ENCODE measurements around the gene ARHGAP1. TPM values are rescaled to one million over a fixed set of nuclear protein-coding genes. Genes with fewer than 3 reads are reported as not detected.

The ARHGAP1 gene
- total RNA-seq, 2 experiments from 2014 or later = 16.3 to 42.6 TPM

DNA sequence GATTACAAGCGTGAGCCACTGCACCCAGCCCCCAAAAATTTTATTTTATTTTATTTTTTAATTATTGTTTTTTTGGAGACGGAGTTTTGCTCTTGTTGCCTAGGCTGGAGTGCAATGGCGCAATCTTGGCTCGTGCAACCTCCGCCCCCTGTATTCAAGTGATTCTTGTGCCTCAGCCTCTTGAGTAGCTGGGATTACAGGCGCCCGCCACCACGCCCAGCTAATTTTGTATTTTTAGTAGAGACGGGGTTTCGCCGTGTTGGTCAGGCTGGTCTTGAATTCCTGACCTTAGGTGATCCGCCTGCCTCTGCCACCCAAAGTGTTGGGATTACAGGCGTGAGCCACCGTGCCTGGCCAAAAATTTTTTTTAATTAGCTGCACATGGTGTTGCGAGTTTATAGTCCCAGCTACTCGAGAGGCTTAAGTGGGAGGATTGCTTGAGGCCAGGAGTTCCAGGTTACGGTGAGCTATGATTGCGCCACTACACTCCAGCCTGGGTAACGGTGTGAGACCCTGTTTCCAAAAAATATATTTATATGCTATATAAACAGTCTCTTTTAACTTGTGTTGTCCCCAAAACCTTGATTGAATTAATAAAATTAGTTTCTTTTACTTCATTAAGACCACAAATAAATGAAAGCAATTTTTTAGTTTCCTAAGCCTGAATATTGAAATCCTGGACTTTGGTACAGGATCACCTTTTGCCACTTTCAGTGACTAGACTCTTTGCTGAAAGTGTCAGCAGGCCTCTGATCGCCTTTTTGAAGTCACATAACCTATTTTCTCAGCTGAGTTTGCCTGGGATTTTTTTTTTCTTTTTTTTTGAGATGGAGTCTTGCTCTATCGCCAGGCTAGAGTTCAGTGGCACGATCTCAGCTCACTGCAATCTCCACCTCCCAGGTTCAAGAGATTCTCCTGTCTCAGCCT, 66.9 kb downstream of the ARHGAP1 start:
- ChIA-PET CTCF (ENCODE audit: unreplicated experiment) (no interaction called here), POLR2A (no interaction called here)
- no peak overlapping the region for H3K27ac ChIP-seq (ENCODE audit: low read depth, low read length, poor library complexity, severe bottlenecking)
- H3K4me3 ChIP-seq (ENCODE audit: low read depth, low read length, poor library complexity, severe bottlenecking) = no peak overlapping the region
- no peaks in the 10 kb centered on the region for H3K4me1 ChIP-seq (ENCODE audit: insufficient read depth, low read length, poor library complexity, severe bottlenecking)
- no TSS peak for BruUV-seq (replicated peaks)
- no peak for DNase-seq (ENCODE audit: low spot score)
- no peak overlapping the region for H2AFZ ChIP-seq (ENCODE audit: low read length)
- TF ChIP-seq CTCF (conservative IDR thresholded peaks at IDR 0.05; ENCODE audit: low read length) (no peak), EZH2phosphoT487 (IDR thresholded peaks at IDR 0.05; ENCODE audit: borderline replicate concordance, low read depth, low read length) (no peak)
- intact Hi-C loops (cut with micrococcal nuclease; ENCODE audit: unreplicated experiment) = no loop called here
- H3K9me2 ChIP-seq (ENCODE audit: insufficient read depth, low read length) = no peaks in the 10 kb centered on the region
- H3K4me2 ChIP-seq (ENCODE audit: low read length) = no peak overlapping the region
- no peaks in the 10 kb centered on the region for H3K79me2 ChIP-seq (ENCODE audit: insufficient read depth, low read depth, low read length)
- peaks cover 31% of the 10 kb centered on the region for H3K36me3 ChIP-seq (ENCODE audit: insufficient read depth, low read length)
- H3K9me3 ChIP-seq (ENCODE audit: low read length) = no peaks in the 10 kb centered on the region
- no peaks in the 10 kb centered on the region for H4K20me1 ChIP-seq (ENCODE audit: insufficient read depth, low read length)

DNA sequence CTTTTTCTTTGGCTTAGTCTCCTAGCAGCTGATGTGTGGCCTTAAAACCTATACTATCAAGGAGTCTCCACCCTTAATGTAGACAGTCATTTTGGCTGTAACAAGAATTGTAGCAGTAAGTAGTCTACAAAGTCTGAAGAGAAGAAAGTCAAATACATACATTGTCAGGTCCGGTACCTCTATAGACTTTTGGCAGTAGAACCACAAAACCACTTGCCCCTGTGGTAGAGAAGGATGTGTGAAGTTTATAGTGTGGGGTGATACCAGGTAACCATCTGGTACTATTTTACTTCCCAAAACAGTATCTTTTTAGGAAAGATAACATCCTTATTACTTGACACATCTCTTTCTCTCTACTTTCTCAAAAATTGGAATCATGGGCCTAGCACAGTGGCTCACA, 67.9 kb downstream of the ARHGAP1 start:
- Histone ChIP-seq H3K27ac (ENCODE audit: low read depth, low read length, poor library complexity, severe bottlenecking) (no peak overlapping the region), H2AFZ (ENCODE audit: low read length) (no peak overlapping the region), H3K4me2 (ENCODE audit: low read length) (no peak overlapping the region), H3K4me1 (ENCODE audit: insufficient read depth, low read length, poor library complexity, severe bottlenecking) (no peaks in the 10 kb centered on the region), H3K79me2 (ENCODE audit: insufficient read depth, low read depth, low read length) (no peaks in the 10 kb centered on the region), H3K36me3 (ENCODE audit: insufficient read depth, low read length) (peaks cover 31% of the 10 kb centered on the region), H3K9me2 (ENCODE audit: insufficient read depth, low read length) (no peaks in the 10 kb centered on the region), H3K4me3 (ENCODE audit: low read depth, low read length, poor library complexity, severe bottlenecking) (no peak overlapping the region), H4K20me1 (ENCODE audit: insufficient read depth, low read length) (no peaks in the 10 kb centered on the region), H3K9me3 (ENCODE audit: low read length) (no peaks in the 10 kb centered on the region)
- TSS peak; percentile 42 for BruUV-seq (replicated peaks)
- intact Hi-C loops (cut with micrococcal nuclease; ENCODE audit: unreplicated experiment) = no loop called here
- no peak for DNase-seq (ENCODE audit: low spot score)
- no peak for TF ChIP-seq CTCF (conservative IDR thresholded peaks at IDR 0.05; ENCODE audit: low read length)
- TF ChIP-seq EZH2phosphoT487 (IDR thresholded peaks at IDR 0.05; ENCODE audit: borderline replicate concordance, low read depth, low read length) = no peak
- POLR2A ChIA-PET = no interaction called here
- CTCF ChIA-PET (ENCODE audit: unreplicated experiment) = no interaction called here

DNA sequence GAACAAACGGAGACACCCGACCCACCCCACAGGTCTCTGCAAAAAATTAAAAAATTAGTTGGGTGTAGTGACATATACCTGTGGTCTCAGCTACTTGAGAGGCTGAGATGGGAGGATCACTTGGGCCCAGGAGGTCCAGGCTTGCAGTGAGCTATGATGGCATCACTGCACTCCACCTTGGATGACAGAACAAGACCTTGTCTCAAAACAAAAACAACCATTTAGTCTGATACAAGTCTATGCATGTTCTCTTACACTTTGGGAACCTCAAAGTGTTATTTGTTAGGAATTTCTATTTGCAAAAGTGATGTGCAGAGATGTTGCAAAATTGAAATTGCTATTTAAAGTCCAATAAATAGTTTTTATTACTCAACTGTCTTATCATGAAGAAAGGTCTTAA, 68.7 kb downstream of the ARHGAP1 start:
- Histone ChIP-seq H3K4me1 (ENCODE audit: insufficient read depth, low read length, poor library complexity, severe bottlenecking) (no peaks in the 10 kb centered on the region), H3K36me3 (ENCODE audit: insufficient read depth, low read length) (peaks cover 34% of the 10 kb centered on the region), H4K20me1 (ENCODE audit: insufficient read depth, low read length) (no peaks in the 10 kb centered on the region), H3K4me2 (ENCODE audit: low read length) (no peak overlapping the region), H3K27ac (ENCODE audit: low read depth, low read length, poor library complexity, severe bottlenecking) (no peak overlapping the region), H2AFZ (ENCODE audit: low read length) (no peak overlapping the region), H3K9me2 (ENCODE audit: insufficient read depth, low read length) (no peaks in the 10 kb centered on the region), H3K9me3 (ENCODE audit: low read length) (no peaks in the 10 kb centered on the region), H3K4me3 (ENCODE audit: low read depth, low read length, poor library complexity, severe bottlenecking) (no peak overlapping the region), H3K79me2 (ENCODE audit: insufficient read depth, low read depth, low read length) (no peaks in the 10 kb centered on the region)
- no peak for DNase-seq (ENCODE audit: low spot score)
- intact Hi-C loops (cut with micrococcal nuclease; ENCODE audit: unreplicated experiment) = no loop called here
- ChIA-PET POLR2A (interaction anchor here (0.7 to 1.4 kb wide), 3 partner anchors 12 to 86 kb away, joined by 4 to 5 read pairs (median 4); partner anchors contain the start of genes ATG13 and HARBI1), CTCF (ENCODE audit: unreplicated experiment) (no interaction called here)
- BruUV-seq (replicated peaks) = no TSS peak
- TF ChIP-seq EZH2phosphoT487 (IDR thresholded peaks at IDR 0.05; ENCODE audit: borderline replicate concordance, low read depth, low read length) (no peak), CTCF (conservative IDR thresholded peaks at IDR 0.05; ENCODE audit: low read length) (no peak)
